ENCODE data around the gene KCNE4.

Gene KCNE4

GRCh38 chr2:223029287-223029686 lies 22.7 kb upstream of the KCNE4 start:
- no peak overlapping the region for H3K27ac ChIP-seq

GRCh38 chr2:223032187-223033142 lies 19.5 kb upstream of the KCNE4 start:
- TF ChIP-seq ZFX (IDR thresholded peaks at IDR 0.05; ENCODE audit: borderline replicate concordance) (no peak), CTCF (IDR thresholded peaks at IDR 0.05) (no peak)
- no peak overlapping the region for H3K27ac ChIP-seq

More at GRCh38 chr2:223029287-223029686, 22.7 kb upstream of the KCNE4 start:
- TF ChIP-seq ZFX (IDR thresholded peaks at IDR 0.05; ENCODE audit: borderline replicate concordance): no peak
- TF ChIP-seq CTCF (IDR thresholded peaks at IDR 0.05): no peak

- TF ChIP-seq CTCF (IDR thresholded peaks at IDR 0.05) (no peak), ZFX (IDR thresholded peaks at IDR 0.05; ENCODE audit: borderline replicate concordance) (no peak)
- H3K27ac ChIP-seq: no peak overlapping the region
These were observed 17.6 kb upstream of the KCNE4 start for GRCh38 chr2:223034221-223034975.

- no peak for TF ChIP-seq CTCF (IDR thresholded peaks at IDR 0.05)
- no peak for TF ChIP-seq ZFX (IDR thresholded peaks at IDR 0.05; ENCODE audit: borderline replicate concordance)
- H3K27ac ChIP-seq: no peak overlapping the region
These were observed 15.1 kb upstream of the KCNE4 start for GRCh38 chr2:223036790-223037444.

GRCh38 chr2:223037445-223037800 lies 14.6 kb upstream of the KCNE4 start:
- TF ChIP-seq CTCF (IDR thresholded peaks at IDR 0.05): no peak
- TF ChIP-seq ZFX (IDR thresholded peaks at IDR 0.05; ENCODE audit: borderline replicate concordance): no peak
- H3K27ac ChIP-seq: no peak overlapping the region

GRCh38 chr2:223039618-223040017 lies 12.4 kb upstream of the KCNE4 start:
- TF ChIP-seq ZFX (IDR thresholded peaks at IDR 0.05; ENCODE audit: borderline replicate concordance): no peak
- no peak for TF ChIP-seq CTCF (IDR thresholded peaks at IDR 0.05)
- H3K27ac ChIP-seq: no peak overlapping the region
